Fibroblast of skin of right quadriceps (primary cell): ENCODE measurements around the gene TIFAB.

Experiments
- DNase-seq: peaks from one replicate; pipeline ENCODE4 v3.0.0-alpha.2; 2013

The TIFAB gene

GRCh38 chr5:135440916-135441315 is 11.2 kb downstream of the TIFAB start:
- DNase-seq = no peak

- no peak for DNase-seq
These were observed 12.6 kb downstream of the TIFAB start for GRCh38 chr5:135439231-135440205.

GRCh38 chr5:135438636-135439221 is 13.4 kb downstream of the TIFAB start:
- DNase-seq = no peak

GRCh38 chr5:135437796-135438560 is 14.2 kb downstream of the TIFAB start:
- peak; percentile 98 for DNase-seq

- peak; percentile 75 for DNase-seq
These were observed 14.7 kb downstream of the TIFAB start for GRCh38 chr5:135437422-135437795.

GRCh38 chr5:135436951-135437418 is 15.2 kb downstream of the TIFAB start:
- no peak for DNase-seq

- DNase-seq = no peak
These were observed 16.5 kb downstream of the TIFAB start for GRCh38 chr5:135435467-135436330.

GRCh38 chr5:135434591-135435466 is 17.3 kb downstream of the TIFAB start:
- peak; percentile 57 for DNase-seq

- peak; percentile 59 for DNase-seq
These were observed 18.3 kb downstream of the TIFAB start for GRCh38 chr5:135433681-135434426.

GRCh38 chr5:135432113-135432512 is 20.0 kb downstream of the TIFAB start:
- DNase-seq = no peak

- DNase-seq = no peak
These were observed 22.1 kb downstream of the TIFAB start for GRCh38 chr5:135430135-135430437.

GRCh38 chr5:135429301-135430134 is 22.6 kb downstream of the TIFAB start:
- peak; percentile 47 for DNase-seq

- DNase-seq = no peak
These were observed 23.6 kb downstream of the TIFAB start for GRCh38 chr5:135428586-135428985.

GRCh38 chr5:135426102-135427082 is 25.8 kb downstream of the TIFAB start:
- peak; percentile 44 for DNase-seq

- DNase-seq = no peak
These were observed 26.5 kb downstream of the TIFAB start for GRCh38 chr5:135425641-135426040.

GRCh38 chr5:135423846-135424168 is 28.3 kb downstream of the TIFAB start:
- DNase-seq = no peak

- DNase-seq = no peak
These were observed 28.9 kb downstream of the TIFAB start for GRCh38 chr5:135423146-135423845.

- DNase-seq = no peak
These were observed 29.7 kb downstream of the TIFAB start for GRCh38 chr5:135422419-135422818.
